ENCODE results near the gene AATF. TPM values are rescaled to one million over a fixed set of nuclear protein-coding genes. Genes with fewer than 3 reads are reported as not detected.

The AATF gene
- total and polyA plus RNA-seq, 2 experiments from 2014 or later: 35.6 to 48.1 TPM

DNA sequence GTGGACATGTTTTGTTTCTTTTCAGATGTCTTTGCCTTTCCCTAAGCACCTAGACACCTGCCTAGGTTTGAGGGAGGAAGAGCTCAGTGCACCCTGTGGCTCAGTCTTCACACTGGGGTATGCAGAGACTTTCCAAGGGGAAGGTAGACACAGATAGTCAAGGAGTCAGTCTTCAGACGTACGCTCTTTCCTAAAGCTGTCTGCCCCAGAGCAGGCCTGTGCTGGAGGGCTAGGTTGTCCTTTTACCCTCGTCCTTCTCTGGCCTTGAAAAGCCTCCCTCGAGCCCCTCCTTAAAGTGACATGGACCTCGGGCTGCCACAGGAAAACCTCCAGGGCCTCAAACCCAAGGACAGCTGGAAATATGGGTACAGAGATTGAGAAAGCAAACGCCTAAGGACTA, 103.7 kb downstream of the AATF start:
- H3K27ac ChIP-seq: no peak overlapping the region
- H3K9me3 ChIP-seq (ENCODE audit: low read depth): no peaks in the 10 kb centered on the region
- WGBS, 2 experiments (ENCODE audit: low coverage in 1 of 2, low lambda C conversion rate in 2 of 2, missing lambda C conversion rate in 2 of 2): 85 to 90% methylated on average over 6 of the region's 6 CpGs
- H3K4me1 ChIP-seq (ENCODE audit: insufficient read depth): 0 out of 2 replicates have a peak, but pooled peaks cover 1% of the 10 kb centered on the region
- H3K9me2 ChIP-seq (ENCODE audit: insufficient read depth): no peaks in the 10 kb centered on the region
- no peak for DNase-seq
- in situ Hi-C loops (cut with MboI): no loop called here
- H3K4me2 ChIP-seq (ENCODE audit: unreplicated experiment): no peak overlapping the region
- no peak for TF ChIP-seq EZH2 (IDR thresholded peaks at IDR 0.05; ENCODE audit: insufficient read depth, poor library complexity, severe bottlenecking)
- TF ChIP-seq EZH2phosphoT487 (IDR thresholded peaks at IDR 0.05; ENCODE audit: insufficient read depth, low read depth): no peak
- no peaks in the 10 kb centered on the region for H4K20me1 ChIP-seq (ENCODE audit: insufficient read depth)
- no peaks in the 10 kb centered on the region for H3K79me2 ChIP-seq (ENCODE audit: insufficient read depth)
- H3F3A ChIP-seq (ENCODE audit: insufficient read depth): no peaks in the 10 kb centered on the region
- H3K4me3 ChIP-seq: no peak overlapping the region
- H2AFZ ChIP-seq: no peak overlapping the region
- H3K9ac ChIP-seq: no peak overlapping the region
- peaks cover 6% of the 10 kb centered on the region; the same call in 1 of the 2 replicates for H3K36me3 ChIP-seq (ENCODE audit: low read depth)
- H3K27me3 ChIP-seq (replicated peaks; ENCODE audit: insufficient read depth): no peaks in the 10 kb centered on the region

DNA sequence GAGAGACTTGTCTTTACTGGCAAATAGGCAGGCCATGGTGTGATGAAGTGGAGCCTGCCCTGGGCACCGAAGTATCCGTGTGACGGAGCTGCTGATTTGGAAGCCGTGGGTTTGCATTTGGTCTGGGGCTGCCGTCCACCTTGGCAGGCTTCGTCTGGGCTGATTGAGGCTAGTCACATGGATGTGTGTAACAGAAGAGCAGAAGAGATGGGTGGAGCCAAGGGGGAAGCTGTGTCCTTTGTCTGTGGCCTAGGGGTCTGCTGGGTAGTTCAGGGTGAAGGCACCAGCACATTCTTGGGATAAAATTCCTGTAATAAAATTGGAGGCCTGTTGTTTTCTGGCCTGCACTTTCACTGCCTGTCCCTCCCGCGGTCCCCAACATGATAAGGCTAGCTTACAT, 106.1 kb downstream of the AATF start:
- in situ Hi-C loops (cut with MboI): no loop called here
- H2AFZ ChIP-seq: no peak overlapping the region
- no peak for TF ChIP-seq EZH2phosphoT487 (IDR thresholded peaks at IDR 0.05; ENCODE audit: insufficient read depth, low read depth)
- TF ChIP-seq EZH2 (IDR thresholded peaks at IDR 0.05; ENCODE audit: insufficient read depth, poor library complexity, severe bottlenecking): no peak

GRCh38 chr17:37056622-37057021, 107.9 kb downstream of the AATF start:
- Histone ChIP-seq H3K4me3 (no peak overlapping the region), H3K9me3 (ENCODE audit: low read depth) (no peaks in the 10 kb centered on the region), H3K36me3 (ENCODE audit: low read depth) (peaks cover 6% of the 10 kb centered on the region; the same call in 1 of the 2 replicates), H3K27me3 (replicated peaks; ENCODE audit: insufficient read depth) (no peaks in the 10 kb centered on the region), H3K9ac (no peak overlapping the region), H4K20me1 (ENCODE audit: insufficient read depth) (no peaks in the 10 kb centered on the region), H3F3A (ENCODE audit: insufficient read depth) (no peaks in the 10 kb centered on the region), H3K4me1 (ENCODE audit: insufficient read depth) (no peaks in the 10 kb centered on the region), H3K27ac (no peak overlapping the region), H3K79me2 (ENCODE audit: insufficient read depth) (no peaks in the 10 kb centered on the region), H2AFZ (no peak overlapping the region), H3K4me2 (ENCODE audit: unreplicated experiment) (no peak overlapping the region), H3K9me2 (ENCODE audit: insufficient read depth) (no peaks in the 10 kb centered on the region)
- in situ Hi-C loops (cut with MboI): no loop called here
- no peak for DNase-seq
- no peak for TF ChIP-seq EZH2 (IDR thresholded peaks at IDR 0.05; ENCODE audit: insufficient read depth, poor library complexity, severe bottlenecking)
- TF ChIP-seq EZH2phosphoT487 (IDR thresholded peaks at IDR 0.05; ENCODE audit: insufficient read depth, low read depth): no peak
- 95 to 97% methylated on average over 18 of the region's 18 CpGs for WGBS, 2 experiments (ENCODE audit: low coverage in 1 of 2, low lambda C conversion rate in 2 of 2, missing lambda C conversion rate in 2 of 2)

More for the DNA sequence above, 106.1 kb downstream of the AATF start:
- Histone ChIP-seq H3F3A (ENCODE audit: insufficient read depth) (no peaks in the 10 kb centered on the region), H3K27ac (no peak overlapping the region), H3K79me2 (ENCODE audit: insufficient read depth) (no peaks in the 10 kb centered on the region), H3K36me3 (ENCODE audit: low read depth) (peaks cover 6% of the 10 kb centered on the region; the same call in 1 of the 2 replicates), H3K4me3 (no peak overlapping the region), H3K9me3 (ENCODE audit: low read depth) (no peaks in the 10 kb centered on the region), H3K9me2 (ENCODE audit: insufficient read depth) (no peaks in the 10 kb centered on the region), H4K20me1 (ENCODE audit: insufficient read depth) (no peaks in the 10 kb centered on the region), H3K9ac (no peak overlapping the region), H3K27me3 (replicated peaks; ENCODE audit: insufficient read depth) (no peaks in the 10 kb centered on the region), H3K4me1 (ENCODE audit: insufficient read depth) (no peaks in the 10 kb centered on the region), H3K4me2 (ENCODE audit: unreplicated experiment) (no peak overlapping the region)
- 92 to 96% methylated on average over 8 of the region's 8 CpGs for WGBS, 2 experiments (ENCODE audit: low coverage in 1 of 2, low lambda C conversion rate in 2 of 2, missing lambda C conversion rate in 2 of 2)
- DNase-seq: no peak

GRCh38 chr17:37059493-37059892, 110.7 kb downstream of the AATF start:
- H3K9me2 ChIP-seq (ENCODE audit: insufficient read depth): no peaks in the 10 kb centered on the region
- no peak overlapping the region for H3K27ac ChIP-seq
- no peak overlapping the region for H3K9ac ChIP-seq
- TF ChIP-seq EZH2phosphoT487 (IDR thresholded peaks at IDR 0.05; ENCODE audit: insufficient read depth, low read depth) (no peak), EZH2 (IDR thresholded peaks at IDR 0.05; ENCODE audit: insufficient read depth, poor library complexity, severe bottlenecking) (no peak)
- H3K4me2 ChIP-seq (ENCODE audit: unreplicated experiment): no peak overlapping the region
- H3K9me3 ChIP-seq (ENCODE audit: low read depth): no peaks in the 10 kb centered on the region
- no peak overlapping the region for H3K4me3 ChIP-seq
- H3K4me1 ChIP-seq (ENCODE audit: insufficient read depth): no peaks in the 10 kb centered on the region
- DNase-seq: no peak
- in situ Hi-C loops (cut with MboI): no loop called here
- no peaks in the 10 kb centered on the region for H3K79me2 ChIP-seq (ENCODE audit: insufficient read depth)
- no peak overlapping the region for H2AFZ ChIP-seq
- peaks cover 6% of the 10 kb centered on the region; the same call in 1 of the 2 replicates for H3K36me3 ChIP-seq (ENCODE audit: low read depth)
- 94 to 98% methylated on average over 3 of the region's 3 CpGs for WGBS, 2 experiments (ENCODE audit: low coverage in 1 of 2, low lambda C conversion rate in 2 of 2, missing lambda C conversion rate in 2 of 2)
- no peaks in the 10 kb centered on the region for H4K20me1 ChIP-seq (ENCODE audit: insufficient read depth)
- no peaks in the 10 kb centered on the region for H3F3A ChIP-seq (ENCODE audit: insufficient read depth)
- no peaks in the 10 kb centered on the region for H3K27me3 ChIP-seq (replicated peaks; ENCODE audit: insufficient read depth)

- no peaks in the 10 kb centered on the region for H3K4me1 ChIP-seq (ENCODE audit: insufficient read depth)
- H3K27ac ChIP-seq: no peak overlapping the region
- no peak overlapping the region for H3K9ac ChIP-seq
- no peaks in the 10 kb centered on the region for H3F3A ChIP-seq (ENCODE audit: insufficient read depth)
- TF ChIP-seq EZH2 (IDR thresholded peaks at IDR 0.05; ENCODE audit: insufficient read depth, poor library complexity, severe bottlenecking): no peak
- TF ChIP-seq EZH2phosphoT487 (IDR thresholded peaks at IDR 0.05; ENCODE audit: insufficient read depth, low read depth): no peak
- DNase-seq: no peak
- in situ Hi-C loops (cut with MboI): no loop called here
- no peaks in the 10 kb centered on the region for H3K79me2 ChIP-seq (ENCODE audit: insufficient read depth)
- no peaks in the 10 kb centered on the region for H3K27me3 ChIP-seq (replicated peaks; ENCODE audit: insufficient read depth)
- H2AFZ ChIP-seq: no peak overlapping the region
- no peaks in the 10 kb centered on the region for H3K9me2 ChIP-seq (ENCODE audit: insufficient read depth)
- peaks cover 6% of the 10 kb centered on the region; the same call in 1 of the 2 replicates for H3K36me3 ChIP-seq (ENCODE audit: low read depth)
- H4K20me1 ChIP-seq (ENCODE audit: insufficient read depth): no peaks in the 10 kb centered on the region
- H3K4me3 ChIP-seq: no peak overlapping the region
- 92 to 93% methylated on average over 6 of the region's 6 CpGs for WGBS, 2 experiments (ENCODE audit: low coverage in 1 of 2, low lambda C conversion rate in 2 of 2, missing lambda C conversion rate in 2 of 2)
- no peaks in the 10 kb centered on the region for H3K9me3 ChIP-seq (ENCODE audit: low read depth)
- no peak overlapping the region for H3K4me2 ChIP-seq (ENCODE audit: unreplicated experiment)
Observed at GRCh38 chr17:37060094-37060493, 111.3 kb downstream of the AATF start.
